Loucy (cell line): ENCODE results near the gene DDX10.

Experiments
- H2AFZ ChIP-seq: fragments of 200-600 bp; sonication (generic); 2 replicates; pipeline ENCODE4 v1.6.0; 2016; ENCODE audit warnings: antibody characterized with exemption, mild to moderate bottlenecking, low read length, moderate library complexity
- H3F3A ChIP-seq: fragments of 200-600 bp; 2 replicates; pipeline ENCODE4 v1.6.0; 2016; ENCODE audit warnings: antibody characterized with exemption, low read depth, mild to moderate bottlenecking
- H3K27me3 ChIP-seq: fragments of 200-600 bp; sonication (generic); 2 replicates; pipeline ENCODE4 v1.6.1; 2014; ENCODE audit warnings: low read length, mild to moderate bottlenecking; ENCODE audit not compliant: insufficient read depth, poor library complexity, severe bottlenecking
- H3K36me3 ChIP-seq: fragments of 200-600 bp; sonication (generic); 2 replicates; pipeline ENCODE4 v1.6.1; 2016; ENCODE audit warnings: low read length; ENCODE audit not compliant: insufficient read depth
- H3K4me1 ChIP-seq: fragments of 200-600 bp; sonication (generic); 2 replicates; pipeline ENCODE4 v1.5.1; 2014; ENCODE audit warnings: low read length, mild to moderate bottlenecking; ENCODE audit not compliant: insufficient read depth, poor library complexity, severe bottlenecking
- H3K4me2 ChIP-seq: fragments of 200-600 bp; sonication (generic); 2 replicates; pipeline ENCODE4 v1.6.0; 2014; ENCODE audit warnings: antibody characterized with exemption, low read length, low read depth, mild to moderate bottlenecking; ENCODE audit not compliant: poor library complexity, severe bottlenecking
- H3K4me3 ChIP-seq: fragments of 200-600 bp; sonication (generic); 2 replicates; pipeline ENCODE4 v1.5.1; 2014; ENCODE audit warnings: low read length, mild to moderate bottlenecking, mixed read lengths; ENCODE audit not compliant: poor library complexity, severe bottlenecking
- H3K79me2 ChIP-seq: fragments of 200-600 bp; sonication (generic); 2 replicates; pipeline ENCODE4 v1.6.1; 2014; ENCODE audit warnings: low read length; ENCODE audit not compliant: insufficient read depth
- H3K9ac ChIP-seq: fragments of 200-600 bp; sonication (generic); 2 replicates; pipeline ENCODE4 v1.6.0; 2014; ENCODE audit warnings: mild to moderate bottlenecking, low read depth, low read length, moderate library complexity; ENCODE audit not compliant: poor library complexity, severe bottlenecking
- H3K9me2 ChIP-seq: fragments of 200-600 bp; sonication (generic); replicated peaks from 2 replicates; pipeline ENCODE4 v1.6.1; 2016; ENCODE audit warnings: low read depth, low read length, mixed read lengths
- H3K9me3 ChIP-seq: fragments of 200-600 bp; sonication (generic); 2 replicates; pipeline ENCODE4 v1.6.1; 2014; ENCODE audit warnings: mild to moderate bottlenecking, antibody characterized with exemption, low read length, low read depth; ENCODE audit not compliant: insufficient read depth
- H4K20me1 ChIP-seq: fragments of 200-600 bp; sonication (generic); 2 replicates; pipeline ENCODE4 v1.6.0; 2014; ENCODE audit warnings: antibody characterized with exemption, low read length, mild to moderate bottlenecking; ENCODE audit not compliant: insufficient read depth, poor library complexity, severe bottlenecking
- CTCF ChIP-seq: fragments of 200-600 bp; sonication (generic); conservative IDR thresholded peaks from 2 replicates; pipeline ENCODE4 v1.5.1; 2014; ENCODE audit warnings: mild to moderate bottlenecking, antibody characterized with exemption, low read length
- EZH2phosphoT487 ChIP-seq: fragments of 200-600 bp; IDR thresholded peaks from 2 replicates; pipeline ENCODE4 v1.6.1; 2018; ENCODE audit warnings: antibody characterized with exemption, mild to moderate bottlenecking, moderate library complexity, borderline replicate concordance

The DDX10 gene

GRCh38 chr11:108916290-108916689 is 251.4 kb downstream of the DDX10 start:
- no peaks in the 10 kb centered on the region; the same call in 1 of the 2 replicates for H3F3A ChIP-seq
- TF ChIP-seq CTCF (no peak), EZH2phosphoT487 (no peak)
- H3K79me2 ChIP-seq = no peaks in the 10 kb centered on the region
- H3K4me3 ChIP-seq = no peak overlapping the region
- no peak overlapping the region for H3K9ac ChIP-seq
- H3K36me3 ChIP-seq = peaks cover 8% of the 10 kb centered on the region; the same call in 1 of the 2 replicates
- H3K9me2 ChIP-seq = no peaks in the 10 kb centered on the region
- H2AFZ ChIP-seq = no peak overlapping the region
- H3K4me2 ChIP-seq = no peak overlapping the region
- no peaks in the 10 kb centered on the region for H3K9me3 ChIP-seq
- H4K20me1 ChIP-seq = no peaks in the 10 kb centered on the region
- H3K27me3 ChIP-seq = no peaks in the 10 kb centered on the region
- no peaks in the 10 kb centered on the region for H3K4me1 ChIP-seq

GRCh38 chr11:108916935-108917334 is 252.1 kb downstream of the DDX10 start:
- TF ChIP-seq CTCF = no peak
- no peak overlapping the region for H2AFZ ChIP-seq
- peaks cover 8% of the 10 kb centered on the region; the same call in 1 of the 2 replicates for H3K36me3 ChIP-seq
- H3K4me2 ChIP-seq = no peak overlapping the region
- H3K79me2 ChIP-seq = no peaks in the 10 kb centered on the region
- no peaks in the 10 kb centered on the region for H3K9me2 ChIP-seq
- H3K4me3 ChIP-seq = no peak overlapping the region
- H3K4me1 ChIP-seq = no peaks in the 10 kb centered on the region
- no peaks in the 10 kb centered on the region for H4K20me1 ChIP-seq
- H3K9me3 ChIP-seq = no peaks in the 10 kb centered on the region
- H3K27me3 ChIP-seq = no peaks in the 10 kb centered on the region
- no peaks in the 10 kb centered on the region; the same call in 1 of the 2 replicates for H3F3A ChIP-seq
- no peak overlapping the region for H3K9ac ChIP-seq

- Histone ChIP-seq H4K20me1 (no peaks in the 10 kb centered on the region), H3K4me1 (peaks cover 9% of the 10 kb centered on the region), H3K4me2 (no peak overlapping the region), H2AFZ (no peak overlapping the region), H3K4me3 (no peak overlapping the region), H3K9me3 (no peaks in the 10 kb centered on the region), H3K9me2 (no peaks in the 10 kb centered on the region), H3K36me3 (peaks cover 8% of the 10 kb centered on the region; the same call in 1 of the 2 replicates), H3K27me3 (no peaks in the 10 kb centered on the region), H3K9ac (no peak overlapping the region), H3K79me2 (no peaks in the 10 kb centered on the region), H3F3A (no peaks in the 10 kb centered on the region)
- no peak for TF ChIP-seq EZH2phosphoT487
- TF ChIP-seq CTCF = no peak
Measured at GRCh38 chr11:108921211-108921610, 256.3 kb downstream of the DDX10 start.
